K562 (cell line): ENCODE results near the gene HMGA1. TPM values are rescaled to one million over a fixed set of nuclear protein-coding genes. Genes with fewer than 3 reads are reported as not detected.

ENCODE experiments used
- CREBBP ChIP-seq: IDR thresholded peaks from one replicate; pipeline ENCODE4 v1.6.1; 2012; ENCODE audit warnings: low read depth, mild to moderate bottlenecking, control low read depth, inconsistent platforms, low read length
- ETV5 ChIP-seq: sonication (generic); formaldehyde crosslinking; IDR thresholded peaks from 2 replicates; pipeline ENCODE4 v1.4.0; 2020; ENCODE audit warnings: low read depth, mild to moderate bottlenecking, missing genetic modification reagents
- GATA2 ChIP-seq: sonication (generic); formaldehyde crosslinking; IDR thresholded peaks from 2 replicates; pipeline ENCODE4 v1.4.0; 2020; ENCODE audit warnings: mild to moderate bottlenecking, missing genetic modification reagents
- IFI16 ChIP-seq: fragments of 250-450 bp; sonication (Bioruptor Pico); IDR thresholded peaks from 2 replicates; pipeline ENCODE4 v2.1.2; 2022; ENCODE audit warnings: mild to moderate bottlenecking, inconsistent platforms
- MAFF ChIP-seq: IDR thresholded peaks from 2 replicates; pipeline ENCODE4 v1.6.1; 2012; ENCODE audit warnings: low read length, improper control_type of control experiment
- MCM5 ChIP-seq: fragments of 450-650 bp; IDR thresholded peaks from 2 replicates; pipeline ENCODE4 v1.6.1; 2016; ENCODE audit warnings: low read depth
- PML ChIP-seq: IDR thresholded peaks from 2 replicates; pipeline ENCODE4 v1.6.1; 2012; ENCODE audit warnings: low read length, inconsistent platforms
- PTBP1 ChIP-seq: fragments of 200-400 bp; formaldehyde crosslinking; IDR thresholded peaks from 2 replicates; pipeline ENCODE4 v1.6.1; 2017; ENCODE audit warnings: low read depth, low read length
- SMARCE1 ChIP-seq: fragments of 450-650 bp; IDR thresholded peaks from 2 replicates; pipeline ENCODE4 v1.7.1; 2016; ENCODE audit warnings: mild to moderate bottlenecking
- SNRNP70 ChIP-seq: fragments of 200-400 bp; formaldehyde crosslinking; optimal IDR thresholded peaks from 2 replicates; pipeline ENCODE3; 2017; ENCODE audit warnings: low read depth, low read length
- SRSF7 ChIP-seq: fragments of 200-400 bp; formaldehyde crosslinking; optimal IDR thresholded peaks from 2 replicates; pipeline ENCODE3; 2017; ENCODE audit warnings: mild to moderate bottlenecking, low read depth, low read length
- TRIM28 ChIP-seq: fragments of 450-650 bp; IDR thresholded peaks from 2 replicates; pipeline ENCODE4 v1.6.1; 2017
- ZNF124 ChIP-seq: sonication (generic); formaldehyde crosslinking; IDR thresholded peaks from 2 replicates; pipeline ENCODE4 v1.8.1; 2022; ENCODE audit warnings: missing genetic modification reagents
- ZNF174 ChIP-seq: fragments of 250-450 bp; sonication (Bioruptor Pico); IDR thresholded peaks from 2 replicates; pipeline ENCODE4 v1.4.0; 2020; ENCODE audit warnings: mild to moderate bottlenecking
- ZNF699 ChIP-seq: fragments of 250-450 bp; sonication (Bioruptor Pico); IDR thresholded peaks from 2 replicates; pipeline ENCODE4 v1.8.0; 2021; ENCODE audit warnings: mild to moderate bottlenecking, moderate library complexity; ENCODE audit not compliant: insufficient replicate concordance
- ZNF717 ChIP-seq: fragments of 250-450 bp; sonication (Bioruptor Pico); IDR thresholded peaks from 2 replicates; pipeline ENCODE4 v1.5.0; 2021
- ZNF77 ChIP-seq: fragments of 250-450 bp; sonication (Bioruptor Pico); IDR thresholded peaks from 2 replicates; pipeline ENCODE4 v1.5.0; 2020
- polyA plus RNA-seq, 8 experiments: library from polyadenylated mRNA; depleted of rRNA in 4 of 8; stranded (reverse) in 5 of 8; unstranded in 3 of 8; fragments of >200 nt; fragmentation: Nextera tagmentation in 2 of 8; fragmentation: Illumina TruSeq in 1 of 8; extraction: Ambion mirVana in 2 of 8; extraction: Trizol in 1 of 8; gene quantifications; 2 replicates each; pipeline versions ENCODE4 v1.2.1 to v1.2.3, GENCODE V29; 2011 to 2014; ENCODE audit warnings: inconsistent platforms in 1 of 8, missing spikeins in 1 of 8
- total RNA-seq, 7 experiments: library from RNA; depleted of rRNA in 6 of 7; stranded (reverse); fragments of >200 nt in 6 of 7; fragmentation: Illumina TruSeq in 2 of 7; extraction: Trizol in 2 of 7; gene quantifications; 2 replicates each; pipeline versions ENCODE4 v1.2.1 to v1.2.3, GENCODE V29; 2011 to 2021; ENCODE audit warnings: low replicate concordance in 1 of 7
- TF ChIP-seq, protein P1 (sequence below): conservative IDR thresholded peaks from 2 replicates; pipeline ENCODE4 v1.6.1; 2011; ENCODE audit warnings: low read depth, mild to moderate bottlenecking, low read length; ENCODE audit not compliant: control insufficient read depth
- TF ChIP-seq, protein P2 (sequence below): fragments of 250-450 bp; sonication (Bioruptor Pico); IDR thresholded peaks from 2 replicates; pipeline ENCODE4 v1.9.0; 2021; ENCODE audit warnings: mild to moderate bottlenecking, inconsistent platforms
- TF ChIP-seq, protein P3 (sequence below), 3 experiments: IDR thresholded peaks in 2 of 3; conservative IDR thresholded peaks in 1 of 3; 2 replicates each; pipeline ENCODE4 v1.5.1; 2011 to 2012; ENCODE audit warnings: low read length in 3 of 3, mild to moderate bottlenecking in 3 of 3, control low read depth in 2 of 3, improper control_type of control experiment in 1 of 3, inconsistent platforms in 1 of 3, low read depth in 1 of 3, mixed read lengths in 1 of 3, moderate library complexity in 1 of 3; ENCODE audit not compliant: insufficient read depth in 2 of 3
- TF ChIP-seq, protein P4 (sequence below): sonication (generic); formaldehyde crosslinking; IDR thresholded peaks from 2 replicates; pipeline ENCODE4 v1.8.1; 2022; ENCODE audit warnings: missing genetic modification reagents
- TF ChIP-seq, protein P5 (sequence below): fragments of 450-650 bp; IDR thresholded peaks from 2 replicates; pipeline ENCODE4 v1.6.1; 2016; ENCODE audit warnings: antibody characterized with exemption

HMGA1 gene
- total and polyA plus RNA-seq, 9 of the 15 experiments (the other 6 are each of a cell fraction or from before 2014, with no cell fraction given): 27.8 to 1,947 (median 594) TPM

DNA sequence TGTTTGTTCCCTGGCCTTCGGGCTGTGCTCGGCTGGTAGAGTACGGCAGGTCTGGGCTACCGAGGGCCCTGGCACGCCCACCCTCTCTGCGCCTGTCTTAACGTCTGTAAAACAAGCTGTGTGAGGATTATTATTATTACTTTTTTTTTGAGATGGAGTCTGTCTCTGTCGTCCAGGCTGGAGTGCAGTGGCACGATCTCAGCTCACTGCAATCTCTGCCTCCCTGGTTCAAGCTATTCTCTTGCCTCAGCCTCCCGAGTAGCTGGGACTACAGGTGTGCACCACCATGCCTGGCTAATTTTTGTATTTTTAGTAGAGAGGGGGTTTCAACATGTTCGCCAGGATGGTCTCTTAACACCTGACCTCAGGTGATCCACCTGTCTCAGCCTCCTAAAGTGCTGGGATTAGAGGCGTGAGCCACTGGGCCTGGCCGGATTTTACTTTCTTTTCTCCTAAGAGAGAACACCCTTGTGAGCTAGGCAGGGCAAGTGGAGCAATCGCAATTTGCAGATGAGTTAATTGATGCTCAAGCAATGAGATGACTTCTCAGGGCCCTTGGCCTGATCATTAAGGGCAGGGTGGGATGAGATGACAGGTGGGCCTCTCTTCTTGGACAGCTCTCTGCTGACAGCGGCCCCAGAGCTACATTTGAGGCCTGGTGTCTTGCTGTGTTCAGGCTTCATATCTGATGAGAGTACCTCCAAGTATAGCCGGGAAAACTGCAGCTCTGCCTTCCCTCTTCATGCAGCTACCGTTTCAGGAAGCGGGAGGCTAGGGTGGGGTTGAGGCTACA, 13.0 kb downstream of the HMGA1 start (continued):
- TF ChIP-seq, protein P1, sequence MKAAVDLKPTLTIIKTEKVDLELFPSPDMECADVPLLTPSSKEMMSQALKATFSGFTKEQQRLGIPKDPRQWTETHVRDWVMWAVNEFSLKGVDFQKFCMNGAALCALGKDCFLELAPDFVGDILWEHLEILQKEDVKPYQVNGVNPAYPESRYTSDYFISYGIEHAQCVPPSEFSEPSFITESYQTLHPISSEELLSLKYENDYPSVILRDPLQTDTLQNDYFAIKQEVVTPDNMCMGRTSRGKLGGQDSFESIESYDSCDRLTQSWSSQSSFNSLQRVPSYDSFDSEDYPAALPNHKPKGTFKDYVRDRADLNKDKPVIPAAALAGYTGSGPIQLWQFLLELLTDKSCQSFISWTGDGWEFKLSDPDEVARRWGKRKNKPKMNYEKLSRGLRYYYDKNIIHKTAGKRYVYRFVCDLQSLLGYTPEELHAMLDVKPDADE: no peak
- no peak for TF ChIP-seq PML
- TF ChIP-seq ZNF717: no peak
- no peak for TF ChIP-seq ZNF124 (CRISPR knock-in tag)
- TF ChIP-seq ZNF699 (CRISPR knock-in tag): no peak
- TF ChIP-seq, protein P2, sequence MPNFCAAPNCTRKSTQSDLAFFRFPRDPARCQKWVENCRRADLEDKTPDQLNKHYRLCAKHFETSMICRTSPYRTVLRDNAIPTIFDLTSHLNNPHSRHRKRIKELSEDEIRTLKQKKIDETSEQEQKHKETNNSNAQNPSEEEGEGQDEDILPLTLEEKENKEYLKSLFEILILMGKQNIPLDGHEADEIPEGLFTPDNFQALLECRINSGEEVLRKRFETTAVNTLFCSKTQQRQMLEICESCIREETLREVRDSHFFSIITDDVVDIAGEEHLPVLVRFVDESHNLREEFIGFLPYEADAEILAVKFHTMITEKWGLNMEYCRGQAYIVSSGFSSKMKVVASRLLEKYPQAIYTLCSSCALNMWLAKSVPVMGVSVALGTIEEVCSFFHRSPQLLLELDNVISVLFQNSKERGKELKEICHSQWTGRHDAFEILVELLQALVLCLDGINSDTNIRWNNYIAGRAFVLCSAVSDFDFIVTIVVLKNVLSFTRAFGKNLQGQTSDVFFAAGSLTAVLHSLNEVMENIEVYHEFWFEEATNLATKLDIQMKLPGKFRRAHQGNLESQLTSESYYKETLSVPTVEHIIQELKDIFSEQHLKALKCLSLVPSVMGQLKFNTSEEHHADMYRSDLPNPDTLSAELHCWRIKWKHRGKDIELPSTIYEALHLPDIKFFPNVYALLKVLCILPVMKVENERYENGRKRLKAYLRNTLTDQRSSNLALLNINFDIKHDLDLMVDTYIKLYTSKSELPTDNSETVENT: no peak
- TF ChIP-seq, protein P3, sequence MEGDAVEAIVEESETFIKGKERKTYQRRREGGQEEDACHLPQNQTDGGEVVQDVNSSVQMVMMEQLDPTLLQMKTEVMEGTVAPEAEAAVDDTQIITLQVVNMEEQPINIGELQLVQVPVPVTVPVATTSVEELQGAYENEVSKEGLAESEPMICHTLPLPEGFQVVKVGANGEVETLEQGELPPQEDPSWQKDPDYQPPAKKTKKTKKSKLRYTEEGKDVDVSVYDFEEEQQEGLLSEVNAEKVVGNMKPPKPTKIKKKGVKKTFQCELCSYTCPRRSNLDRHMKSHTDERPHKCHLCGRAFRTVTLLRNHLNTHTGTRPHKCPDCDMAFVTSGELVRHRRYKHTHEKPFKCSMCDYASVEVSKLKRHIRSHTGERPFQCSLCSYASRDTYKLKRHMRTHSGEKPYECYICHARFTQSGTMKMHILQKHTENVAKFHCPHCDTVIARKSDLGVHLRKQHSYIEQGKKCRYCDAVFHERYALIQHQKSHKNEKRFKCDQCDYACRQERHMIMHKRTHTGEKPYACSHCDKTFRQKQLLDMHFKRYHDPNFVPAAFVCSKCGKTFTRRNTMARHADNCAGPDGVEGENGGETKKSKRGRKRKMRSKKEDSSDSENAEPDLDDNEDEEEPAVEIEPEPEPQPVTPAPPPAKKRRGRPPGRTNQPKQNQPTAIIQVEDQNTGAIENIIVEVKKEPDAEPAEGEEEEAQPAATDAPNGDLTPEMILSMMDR (IDR thresholded peaks at IDR 0.05 in 2 of 3, conservative IDR thresholded peaks at IDR 0.05 in 1 of 3; ENCODE audit: insufficient read depth in 2 of 3, low read depth in 1 of 3, low read length in 3 of 3): no peak
- no peak for TF ChIP-seq ZNF174 (CRISPR knock-in tag)
- TF ChIP-seq SNRNP70: no peak
- TF ChIP-seq GATA2 (CRISPR knock-in tag): no peak
- TF ChIP-seq MCM5: no peak
- TF ChIP-seq, protein P4, sequence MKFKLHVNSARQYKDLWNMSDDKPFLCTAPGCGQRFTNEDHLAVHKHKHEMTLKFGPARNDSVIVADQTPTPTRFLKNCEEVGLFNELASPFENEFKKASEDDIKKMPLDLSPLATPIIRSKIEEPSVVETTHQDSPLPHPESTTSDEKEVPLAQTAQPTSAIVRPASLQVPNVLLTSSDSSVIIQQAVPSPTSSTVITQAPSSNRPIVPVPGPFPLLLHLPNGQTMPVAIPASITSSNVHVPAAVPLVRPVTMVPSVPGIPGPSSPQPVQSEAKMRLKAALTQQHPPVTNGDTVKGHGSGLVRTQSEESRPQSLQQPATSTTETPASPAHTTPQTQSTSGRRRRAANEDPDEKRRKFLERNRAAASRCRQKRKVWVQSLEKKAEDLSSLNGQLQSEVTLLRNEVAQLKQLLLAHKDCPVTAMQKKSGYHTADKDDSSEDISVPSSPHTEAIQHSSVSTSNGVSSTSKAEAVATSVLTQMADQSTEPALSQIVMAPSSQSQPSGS (CRISPR knock-in tag): no peak
- no peak for TF ChIP-seq MAFF
- TF ChIP-seq ETV5 (CRISPR knock-in tag): no peak
- TF ChIP-seq TRIM28: peak; percentile 59; the same call in 1 of the 2 replicates
- no peak for TF ChIP-seq SRSF7
- TF ChIP-seq PTBP1: no peak
- TF ChIP-seq, protein P5, sequence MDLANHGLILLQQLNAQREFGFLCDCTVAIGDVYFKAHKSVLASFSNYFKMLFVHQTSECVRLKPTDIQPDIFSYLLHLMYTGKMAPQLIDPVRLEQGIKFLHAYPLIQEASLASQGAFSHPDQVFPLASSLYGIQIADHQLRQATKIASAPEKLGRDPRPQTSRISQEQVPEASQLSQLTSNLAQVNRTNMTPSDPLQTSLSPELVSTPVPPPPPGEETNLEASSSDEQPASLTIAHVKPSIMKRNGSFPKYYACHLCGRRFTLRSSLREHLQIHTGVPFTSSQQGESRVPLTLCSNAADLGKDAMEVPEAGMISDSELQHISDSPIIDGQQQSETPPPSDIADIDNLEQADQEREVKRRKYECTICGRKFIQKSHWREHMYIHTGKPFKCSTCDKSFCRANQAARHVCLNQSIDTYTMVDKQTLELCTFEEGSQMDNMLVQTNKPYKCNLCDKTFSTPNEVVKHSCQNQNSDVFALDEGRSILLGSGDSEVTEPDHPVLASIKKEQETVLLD: 0 out of 2 replicates have a peak, but pooled peaks have one; percentile 42
- 0 out of 2 replicates have a peak, but pooled peaks have one; percentile 38 for TF ChIP-seq SMARCE1
- no peak for TF ChIP-seq CREBBP
- TF ChIP-seq IFI16 (CRISPR knock-in tag): no peak
- TF ChIP-seq ZNF77 (CRISPR knock-in tag): no peak
